Adrenal gland (tissue), 12 donors: ENCODE data around the gene MTRF1L. TPM values are rescaled to one million over a fixed set of nuclear protein-coding genes. Genes with fewer than 3 reads are reported as not detected.

Source experiments
- DNase-seq, 7 donors: peaks; one replicate each; pipeline ENCODE4 v3.0.0-alpha.2; 2019 to 2020
- H3K27ac ChIP-seq, 5 donors: fragments of 200-600 bp; sonication (generic) in 4 of 5; 1 replicate in 3 of 5; 2 replicates in 2 of 5; pipeline versions ENCODE4 v1.5.1 to v1.8.0; 2016 to 2020; ENCODE audit warnings: mild to moderate bottlenecking in 1 of 5
- H3K27me3 ChIP-seq: fragments of 200-600 bp; 2 replicates; pipeline ENCODE4 v1.8.0; 2021
- H3K36me3 ChIP-seq, 2 donors: fragments of 200-600 bp; replicated peaks in 1 of 2; 1 replicate in 1 of 2; 2 replicates in 1 of 2; pipeline versions ENCODE4 v1.5.1 to v1.8.0; 2018 to 2022
- H3K4me1 ChIP-seq, 2 donors: fragments of 200-600 bp; replicated peaks in 1 of 2; 1 replicate in 1 of 2; 2 replicates in 1 of 2; pipeline versions ENCODE4 v1.5.1 to v1.8.0; 2018 to 2021
- H3K4me3 ChIP-seq, 4 donors: fragments of 200-600 bp; sonication (generic) in 3 of 4; one replicate each; pipeline ENCODE4 v1.5.1; 2016 to 2018
- H3K9me3 ChIP-seq, 3 donors: fragments of 200-600 bp; sonication (generic) in 1 of 3; replicated peaks in 1 of 3; 1 replicate in 2 of 3; 2 replicates in 1 of 3; pipeline versions ENCODE4 v1.5.1 to v1.8.0; 2016 to 2021
- POLR2A ChIP-seq, 2 donors: fragments of 450-650 bp; IDR thresholded peaks; one replicate each; pipeline ENCODE4 v1.6.1; 2017; ENCODE audit warnings: antibody characterized with exemption in 2 of 2, mild to moderate bottlenecking in 2 of 2, moderate library complexity in 1 of 2
- WGBS, 4 donors: extraction: QIAGEN DNeasy Blood & Tissue Kit in 2 of 4; methylation state at CpG; one replicate each; pipeline versions ENCODE4 v1.1.5 to v1.1.7; 2013 to 2017; 5-methylcytosine and 5-hydroxymethylcytosine counted together
- intact Hi-C, 2 donors: fragments of 100-400 bp; cut with DNase I; formaldehyde crosslinking; loops; one replicate each; pipeline versions ENCODE4 v1.14.1 to v1.15.0; 2022 to 2023
- polyA plus RNA-seq, 3 donors: library from polyadenylated mRNA; stranded (reverse); fragments of 200-250 nt in 2 of 3; fragments of 350-450 nt in 1 of 3; fragmentation: Illumina TruSeq in 1 of 3; extraction: RNeasy Lipid Tissue Mini Kit (QIAGEN cat#74804) in 1 of 3; gene quantifications; one replicate each; pipeline ENCODE4 v1.2.3, GENCODE V29; 2013 to 2014
- total RNA-seq, 9 donors: library from RNA; depleted of rRNA in 4 of 9; stranded (reverse); fragments of >200 nt in 4 of 9; fragments of 120-200 nt in 1 of 9; fragmentation: NEBNext Ultra II Directional in 1 of 9; extraction: Animal tissue kit (Norgen Biotek cat#: 25700) in 1 of 9; gene quantifications; one replicate each; pipeline versions ENCODE4 v1.1.0 to v1.2.4, GENCODE V29; 2013 to 2023
- TF ChIP-seq, protein P1 (sequence below), 6 experiments: fragments of 450-650 bp in 4 of 6; fragments of 200-600 bp in 2 of 6; sonication (generic) in 1 of 6; IDR thresholded peaks; 1 replicate in 5 of 6; 2 replicates in 1 of 6; pipeline versions ENCODE4 v1.5.1 to v1.8.0; 2016 to 2021; ENCODE audit warnings: antibody characterized with exemption in 6 of 6, mild to moderate bottlenecking in 2 of 6, moderate library complexity in 1 of 6
- donor health status: healthy with polysubstance abuse.
- donor health status: Bipolar disorder and iron deficiency.
- donor health status: DM: yes; HTN: yes; CAD: no.
- donor health status: DM: no; HTN: no; CAD: no.
- donor health status: DM: no; HTN: no; CAD: no.
- donor health status: DM: yes; HTN: yes; CAD: no.

The MTRF1L gene
- total and polyA plus RNA-seq, 12 donors = 9.0 to 33.7 (median 18.0) TPM

DNA sequence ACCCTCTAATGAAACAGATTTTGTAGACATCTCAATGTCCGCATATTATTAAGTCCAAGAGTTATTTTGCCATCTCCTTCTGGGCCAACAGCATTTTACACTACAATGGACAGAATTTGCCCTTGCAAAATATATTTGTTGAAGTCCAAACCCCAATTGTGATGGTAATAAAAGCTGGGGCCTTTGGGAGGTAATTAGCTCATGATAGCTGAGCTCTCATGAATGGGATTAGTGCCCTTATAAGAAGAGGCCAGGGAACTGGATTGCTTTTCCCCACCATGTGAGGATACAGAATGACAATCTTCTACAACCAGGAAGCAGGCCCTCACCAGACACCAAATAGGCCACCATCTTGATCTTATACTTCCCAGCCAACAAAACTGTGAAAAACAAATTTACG is 44.9 kb upstream of the MTRF1L start:
- WGBS, 4 donors = 48 to 89% (median 73%) methylated on average over 2 of the region's 2 CpGs
- intact Hi-C loops = no loop called here
- no peaks in the 10 kb centered on the region for H3K4me1 ChIP-seq
- no peak overlapping the region for H3K4me3 ChIP-seq
- no peaks in the 10 kb centered on the region for H3K27me3 ChIP-seq
- no peak for TF ChIP-seq POLR2A (IDR thresholded peaks at IDR 0.05)
- TF ChIP-seq, protein P1, sequence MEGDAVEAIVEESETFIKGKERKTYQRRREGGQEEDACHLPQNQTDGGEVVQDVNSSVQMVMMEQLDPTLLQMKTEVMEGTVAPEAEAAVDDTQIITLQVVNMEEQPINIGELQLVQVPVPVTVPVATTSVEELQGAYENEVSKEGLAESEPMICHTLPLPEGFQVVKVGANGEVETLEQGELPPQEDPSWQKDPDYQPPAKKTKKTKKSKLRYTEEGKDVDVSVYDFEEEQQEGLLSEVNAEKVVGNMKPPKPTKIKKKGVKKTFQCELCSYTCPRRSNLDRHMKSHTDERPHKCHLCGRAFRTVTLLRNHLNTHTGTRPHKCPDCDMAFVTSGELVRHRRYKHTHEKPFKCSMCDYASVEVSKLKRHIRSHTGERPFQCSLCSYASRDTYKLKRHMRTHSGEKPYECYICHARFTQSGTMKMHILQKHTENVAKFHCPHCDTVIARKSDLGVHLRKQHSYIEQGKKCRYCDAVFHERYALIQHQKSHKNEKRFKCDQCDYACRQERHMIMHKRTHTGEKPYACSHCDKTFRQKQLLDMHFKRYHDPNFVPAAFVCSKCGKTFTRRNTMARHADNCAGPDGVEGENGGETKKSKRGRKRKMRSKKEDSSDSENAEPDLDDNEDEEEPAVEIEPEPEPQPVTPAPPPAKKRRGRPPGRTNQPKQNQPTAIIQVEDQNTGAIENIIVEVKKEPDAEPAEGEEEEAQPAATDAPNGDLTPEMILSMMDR (IDR thresholded peaks at IDR 0.05) = no peak
- DNase-seq = no peak
- H3K36me3 ChIP-seq = no peaks in the 10 kb centered on the region
- no peaks in the 10 kb centered on the region for H3K9me3 ChIP-seq
- no peak overlapping the region for H3K27ac ChIP-seq

DNA sequence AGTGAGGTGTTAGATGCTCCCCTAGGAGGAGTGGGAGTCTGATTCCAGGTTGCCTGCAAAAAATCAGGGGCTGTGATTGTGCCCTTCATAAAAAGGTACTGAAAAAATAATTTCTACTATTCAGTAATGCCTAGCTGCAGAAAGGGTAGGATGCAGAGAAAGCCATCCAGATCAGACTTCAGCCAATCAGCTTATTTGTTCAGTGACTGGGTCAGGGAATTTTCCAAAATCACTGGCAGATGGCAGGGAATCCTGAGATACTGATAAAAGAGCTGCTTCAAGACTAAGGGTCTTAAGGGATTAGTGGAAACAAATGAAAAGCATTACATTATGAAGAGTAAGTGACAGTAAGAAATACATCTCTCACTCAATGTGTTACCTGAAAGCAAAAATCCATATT is 42.8 kb upstream of the MTRF1L start:
- TF ChIP-seq POLR2A (IDR thresholded peaks at IDR 0.05) = no peak
- TF ChIP-seq, protein P1 (IDR thresholded peaks at IDR 0.05) = no peak
- no peaks in the 10 kb centered on the region for H3K9me3 ChIP-seq
- no peak overlapping the region for H3K4me3 ChIP-seq
- no peaks in the 10 kb centered on the region for H3K27me3 ChIP-seq
- DNase-seq = no peak
- no peaks in the 10 kb centered on the region for H3K36me3 ChIP-seq
- intact Hi-C loops = no loop called here
- H3K4me1 ChIP-seq = no peaks in the 10 kb centered on the region
- H3K27ac ChIP-seq = no peak overlapping the region

DNA sequence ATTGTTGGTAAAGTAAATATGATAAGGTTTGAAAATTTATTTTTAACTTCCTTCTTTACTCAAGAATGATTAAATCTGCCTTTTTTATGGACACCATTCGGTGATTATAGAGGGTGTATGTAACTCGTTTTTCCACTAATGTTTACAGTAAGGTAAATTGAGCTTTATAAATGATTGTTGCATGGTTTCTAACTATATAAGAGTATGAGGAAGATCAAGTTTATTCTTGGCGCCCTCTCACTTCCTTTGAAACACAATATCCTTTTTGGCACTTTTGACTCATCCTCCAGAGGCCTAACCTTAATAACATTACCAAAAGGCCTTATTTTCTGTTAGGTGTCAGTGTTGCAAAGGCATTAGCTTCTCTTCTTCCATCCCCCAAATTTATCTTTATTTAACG is 41.8 kb upstream of the MTRF1L start:
- DNase-seq = no peak
- intact Hi-C loops = no loop called here
- Histone ChIP-seq H3K4me1 (no peaks in the 10 kb centered on the region), H3K27ac (no peak overlapping the region), H3K4me3 (no peak overlapping the region), H3K36me3 (no peaks in the 10 kb centered on the region), H3K27me3 (no peaks in the 10 kb centered on the region), H3K9me3 (no peaks in the 10 kb centered on the region)
- TF ChIP-seq, protein P1 (IDR thresholded peaks at IDR 0.05) = no peak
- TF ChIP-seq POLR2A (IDR thresholded peaks at IDR 0.05) = no peak
- WGBS, 4 donors = 75 to 88% (median 79%) methylated on average over 4 of the region's 4 CpGs

DNA sequence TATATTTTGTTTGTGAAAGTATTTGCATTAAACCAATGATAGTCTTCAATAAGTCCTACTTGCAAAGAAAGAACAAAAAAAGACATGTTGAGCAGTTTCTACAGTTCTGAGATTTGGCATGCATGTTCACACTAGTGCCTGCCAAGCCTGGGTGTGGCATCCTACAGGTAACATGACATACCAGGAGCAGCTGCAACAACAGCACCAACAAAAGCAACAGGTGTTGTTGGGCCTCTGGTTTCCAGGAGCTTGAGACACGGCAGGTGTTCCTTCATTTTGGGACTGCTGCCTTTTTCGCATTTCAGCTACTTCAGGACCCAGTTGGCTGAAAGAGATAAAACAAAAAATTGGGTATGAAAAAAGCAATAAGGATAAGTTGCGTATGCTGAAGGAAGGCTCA is 41.2 kb upstream of the MTRF1L start:
- no peak overlapping the region for H3K4me3 ChIP-seq
- H3K36me3 ChIP-seq = no peaks in the 10 kb centered on the region
- TF ChIP-seq, protein P1 (IDR thresholded peaks at IDR 0.05) = no peak
- TF ChIP-seq POLR2A (IDR thresholded peaks at IDR 0.05) = no peak
- no peak for DNase-seq
- 75 to 100% (median 96%) methylated on average over 3 of the region's 3 CpGs for WGBS, 4 donors
- H3K4me1 ChIP-seq = no peaks in the 10 kb centered on the region
- no peaks in the 10 kb centered on the region for H3K9me3 ChIP-seq
- no peak overlapping the region for H3K27ac ChIP-seq
- intact Hi-C loops = no loop called here
- no peaks in the 10 kb centered on the region for H3K27me3 ChIP-seq
